Endothelial cell of umbilical vein (primary cell): Measurements from ENCODE around the gene KRT78.

Source experiments
- CTCF ChIP-seq, 2 donors: IDR thresholded peaks; 1 replicate in 1 of 2; 2 replicates in 1 of 2; pipeline ENCODE4 v1.5.1; 2011; ENCODE audit warnings: low read length in 2 of 2, mild to moderate bottlenecking in 2 of 2, moderate library complexity in 2 of 2, control low read depth in 1 of 2, inconsistent platforms in 1 of 2, low read depth in 1 of 2; ENCODE audit not compliant: insufficient read depth in 1 of 2; ENCODE audit errors: extremely low read depth in 1 of 2
- EZH2 ChIP-seq: IDR thresholded peaks from 2 replicates; pipeline ENCODE4 v1.6.1; 2012; ENCODE audit warnings: borderline replicate concordance, low read depth, mild to moderate bottlenecking, moderate library complexity, low read length, inconsistent platforms; ENCODE audit not compliant: severe bottlenecking
- FOS ChIP-seq: IDR thresholded peaks from 2 replicates; pipeline ENCODE4 v1.6.1; 2011; ENCODE audit warnings: mild to moderate bottlenecking, low read length, moderate library complexity, borderline replicate concordance; ENCODE audit not compliant: insufficient read depth
- MYC ChIP-seq: IDR thresholded peaks from one replicate; pipeline ENCODE4 v1.6.1; 2011; ENCODE audit warnings: mild to moderate bottlenecking, low read depth, low read length
- POLR2A ChIP-seq: IDR thresholded peaks from 2 replicates; pipeline ENCODE4 v1.6.1; 2012; ENCODE audit warnings: low read depth, mild to moderate bottlenecking, control low read depth, low read length

GRCh38 chr12:52879394-52880351 lies 30.9 kb upstream of the KRT78 start:
- TF ChIP-seq CTCF (IDR thresholded peaks at IDR 0.05; ENCODE audit: extremely low read depth in 1 of 2, insufficient read depth in 1 of 2, low read depth in 1 of 2, low read length in 2 of 2), result peak; percentile 77 to 99
- TF ChIP-seq EZH2, result no peak
- TF ChIP-seq POLR2A, result no peak
- TF ChIP-seq MYC, result no peak
- no peak for TF ChIP-seq FOS
